Caco-2 (cell line): ENCODE measurements around the gene COPS9. TPM values are rescaled to one million over a fixed set of nuclear protein-coding genes. Genes with fewer than 3 reads are reported as not detected.

Source experiments
- BruUV-seq: library from RNA; stranded (reverse); fragments of 400-500 nt; replicated peaks from 2 replicates; lab custom pipeline; 2021; lab: Mats Ljungman, UMichigan
- CTCF ChIA-PET: fragments of 300-600 bp; sonication (Branson Sonifier 250); formaldehyde crosslinking; loops from one replicate; lab custom pipeline; 2022; ENCODE audit warnings: antibody characterized with exemption; lab: Charles Lee
- POLR2A ChIA-PET: fragments of 300-600 bp; sonication (Branson Sonifier 250); formaldehyde crosslinking; loops from one replicate; lab custom pipeline; 2022; ENCODE audit warnings: antibody characterized with exemption; lab: Charles Lee
- DNase-seq, 2 experiments: peaks; one replicate each; pipeline versions ENCODE4 v3.0.0 to v3.0.0-alpha.2; 2020 to 2022
- H3K27me3 ChIP-seq: replicated peaks from 2 replicates; pipeline ENCODE4 v1.6.0; 2011; ENCODE audit warnings: low read length; ENCODE audit not compliant: control insufficient read depth, insufficient read depth
- H3K36me3 ChIP-seq: 2 replicates; pipeline ENCODE4 v1.5.1; 2011; ENCODE audit warnings: low read length; ENCODE audit not compliant: control insufficient read depth, insufficient read depth
- H3K4me1 ChIP-seq: fragments of 250-450 bp; sonication (Bioruptor Pico); 2 replicates; pipeline ENCODE4 v1.5.1; 2020; ENCODE audit warnings: mild to moderate bottlenecking
- H3K4me3 ChIP-seq: 2 replicates; pipeline ENCODE4 v1.5.1; 2011; ENCODE audit warnings: low read depth, mild to moderate bottlenecking, control low read depth, low read length
- H3K9me3 ChIP-seq: fragments of 250-450 bp; sonication (Bioruptor Pico); 2 replicates; pipeline ENCODE4 v1.5.1; 2020; ENCODE audit warnings: mild to moderate bottlenecking, moderate library complexity
- H3K27ac Mint-ChIP-seq: one replicate; pipeline ENCODE4 v1.8.0; 2022; ENCODE audit warnings: mixed read lengths; ENCODE audit not compliant: unreplicated experiment
- H3K27me3 Mint-ChIP-seq: one replicate; pipeline ENCODE4 v1.8.0; 2022; ENCODE audit warnings: mixed read lengths; ENCODE audit not compliant: insufficient read depth, unreplicated experiment
- H3K36me3 Mint-ChIP-seq: one replicate; pipeline ENCODE4 v1.8.0; 2022; ENCODE audit warnings: mild to moderate bottlenecking, mixed read lengths; ENCODE audit not compliant: insufficient read depth, unreplicated experiment
- H3K4me1 Mint-ChIP-seq: one replicate; pipeline ENCODE4 v1.8.0; 2022; ENCODE audit warnings: low read depth, mixed read lengths; ENCODE audit not compliant: unreplicated experiment
- H3K4me3 Mint-ChIP-seq: one replicate; pipeline ENCODE4 v1.8.0; 2022; ENCODE audit warnings: mild to moderate bottlenecking, moderate library complexity, mixed read lengths; ENCODE audit not compliant: unreplicated experiment
- H3K9me3 Mint-ChIP-seq: one replicate; pipeline ENCODE4 v1.8.0; 2022; ENCODE audit warnings: mixed read lengths; ENCODE audit not compliant: unreplicated experiment
- CTCF ChIP-seq, 2 experiments: fragments of 200-600 bp in 1 of 2; IDR thresholded peaks; 1 replicate in 1 of 2; 2 replicates in 1 of 2; pipeline versions ENCODE4 v1.5.1 to v1.8.0; 2011 to 2022; ENCODE audit warnings: antibody characterized with exemption in 1 of 2, control low read depth in 1 of 2, inconsistent platforms in 1 of 2, low read depth in 1 of 2, low read length in 1 of 2, mild to moderate bottlenecking in 1 of 2, moderate library complexity in 1 of 2; ENCODE audit not compliant: insufficient read depth in 1 of 2, severe bottlenecking in 1 of 2, unreplicated experiment in 1 of 2
- intact Hi-C: fragments of 100-400 bp; cut with micrococcal nuclease; formaldehyde crosslinking; loops from one replicate; pipeline ENCODE4 v1.10.0; 2022; ENCODE audit not compliant: unreplicated experiment
- total RNA-seq: library from RNA; stranded (reverse); gene quantifications from 2 replicates; pipeline ENCODE4 v1.2.3, GENCODE V29; 2022

COPS9 gene
- total RNA-seq, 1 experiment from 2014 or later: 86.3 TPM

- H3K27me3 Mint-ChIP-seq: peaks cover 3% of the 10 kb centered on the region
- ChIA-PET CTCF (interaction anchor here (1.8 kb wide), 1 partner anchor 80 kb away, joined by 4 read pairs; no protein-coding TSS in a partner anchor), POLR2A (no interaction called here)
- intact Hi-C loops: no loop called here
- no peak overlapping the region for H3K27ac Mint-ChIP-seq
- Histone ChIP-seq H3K4me3 (no peak overlapping the region), H3K4me1 (0 out of 2 replicates have a peak, but pooled peaks cover 4% of the 10 kb centered on the region), H3K9me3 (no peaks in the 10 kb centered on the region), H3K27me3 (no peaks in the 10 kb centered on the region; the same call in 1 of the 2 replicates), H3K36me3 (no peaks in the 10 kb centered on the region)
- DNase-seq: no peak
- BruUV-seq: no TSS peak
- H3K9me3 Mint-ChIP-seq: no peaks in the 10 kb centered on the region
- H3K4me1 Mint-ChIP-seq: no peaks in the 10 kb centered on the region
- H3K4me3 Mint-ChIP-seq: no peak overlapping the region
- peaks cover 5% of the 10 kb centered on the region for H3K36me3 Mint-ChIP-seq
- TF ChIP-seq CTCF (IDR thresholded peaks at IDR 0.05; ENCODE audit: insufficient read depth in 1 of 2, low read depth in 1 of 2, low read length in 1 of 2, severe bottlenecking in 1 of 2, unreplicated experiment in 1 of 2): no peak
Measured at GRCh38 chr2:240140920-240141319, 4.8 kb upstream of the COPS9 start.

DNA sequence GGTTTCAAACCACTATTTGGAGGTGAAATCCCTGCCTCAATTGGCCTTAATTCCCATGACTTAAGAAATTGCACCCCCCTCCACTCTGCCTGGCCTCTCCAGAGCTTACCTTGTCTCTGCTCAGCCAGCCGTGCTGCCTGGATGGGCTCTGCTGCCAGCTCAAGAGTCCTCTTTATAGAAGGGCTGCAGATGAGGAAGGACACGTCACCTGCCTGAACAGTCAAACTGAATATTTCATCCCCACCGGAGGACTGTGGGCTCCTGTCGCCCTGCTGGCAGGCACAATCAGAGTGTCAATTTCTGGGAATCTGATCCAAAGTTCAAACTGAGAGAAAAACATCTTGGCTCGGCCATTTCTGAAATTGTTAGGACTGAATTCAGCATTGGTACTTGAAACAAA is 4.4 kb upstream of the COPS9 start, which contains the start of gene OTOS:
TSS of gene OTOS (minus strand) at position 148 of the 400 bp plus-strand sequence. CDS start 332 bp downstream, outside the sequence.
- ChIA-PET POLR2A (no interaction called here), CTCF (interaction anchor here (0.6 to 1.8 kb wide), 3 partner anchors 10 to 81 kb away, joined by 3 to 4 read pairs (median 4); no protein-coding TSS in a partner anchor)

More for the DNA sequence above, 4.4 kb upstream of the COPS9 start, which contains the start of gene OTOS:
- no peaks in the 10 kb centered on the region; the same call in 1 of the 2 replicates for H3K27me3 ChIP-seq
- no peaks in the 10 kb centered on the region for H3K36me3 ChIP-seq
- no peak for DNase-seq
- no peak within 1 kb of the TSS for H3K4me3 Mint-ChIP-seq
- 0 out of 2 replicates have a peak, but pooled peaks cover 4% of the 10 kb centered on the region for H3K4me1 ChIP-seq
- peaks cover 3% of the 10 kb centered on the region for H3K27me3 Mint-ChIP-seq
- intact Hi-C loops: no loop called here
- no peaks in the 10 kb centered on the region for H3K4me1 Mint-ChIP-seq
- H3K9me3 ChIP-seq: no peaks in the 10 kb centered on the region
- no TSS peak for BruUV-seq
- H3K9me3 Mint-ChIP-seq: no peaks in the 10 kb centered on the region
- H3K4me3 ChIP-seq: no peak within 1 kb of the TSS
- peaks cover 5% of the 10 kb centered on the region for H3K36me3 Mint-ChIP-seq
- TF ChIP-seq CTCF (IDR thresholded peaks at IDR 0.05; ENCODE audit: insufficient read depth in 1 of 2, low read depth in 1 of 2, low read length in 1 of 2, severe bottlenecking in 1 of 2, unreplicated experiment in 1 of 2): no peak
- H3K27ac Mint-ChIP-seq: no peak within 1 kb of the TSS
